ENCODE data around the gene TMEM184B.

Gene TMEM184B

DNA sequence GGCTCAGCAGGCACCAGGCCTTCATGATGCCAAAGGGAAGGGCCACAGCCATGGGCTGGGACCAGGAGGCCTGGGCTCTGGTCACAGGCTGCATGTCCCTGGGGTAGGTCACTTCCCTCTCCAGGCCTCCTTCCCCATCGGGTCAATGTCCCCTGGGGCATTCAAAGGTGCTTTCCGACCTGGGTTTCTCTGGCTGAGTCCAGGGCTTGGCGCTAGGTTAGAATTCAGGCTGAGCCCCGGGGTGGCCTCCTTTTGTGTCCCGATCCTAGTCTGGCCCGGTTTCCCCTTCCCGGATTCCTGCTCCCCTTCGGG is 58.9 kb downstream of the TMEM184B start:
- no peak for DNase-seq (ENCODE audit: extremely low read depth, low read depth)
- TF ChIP-seq, protein P1, sequence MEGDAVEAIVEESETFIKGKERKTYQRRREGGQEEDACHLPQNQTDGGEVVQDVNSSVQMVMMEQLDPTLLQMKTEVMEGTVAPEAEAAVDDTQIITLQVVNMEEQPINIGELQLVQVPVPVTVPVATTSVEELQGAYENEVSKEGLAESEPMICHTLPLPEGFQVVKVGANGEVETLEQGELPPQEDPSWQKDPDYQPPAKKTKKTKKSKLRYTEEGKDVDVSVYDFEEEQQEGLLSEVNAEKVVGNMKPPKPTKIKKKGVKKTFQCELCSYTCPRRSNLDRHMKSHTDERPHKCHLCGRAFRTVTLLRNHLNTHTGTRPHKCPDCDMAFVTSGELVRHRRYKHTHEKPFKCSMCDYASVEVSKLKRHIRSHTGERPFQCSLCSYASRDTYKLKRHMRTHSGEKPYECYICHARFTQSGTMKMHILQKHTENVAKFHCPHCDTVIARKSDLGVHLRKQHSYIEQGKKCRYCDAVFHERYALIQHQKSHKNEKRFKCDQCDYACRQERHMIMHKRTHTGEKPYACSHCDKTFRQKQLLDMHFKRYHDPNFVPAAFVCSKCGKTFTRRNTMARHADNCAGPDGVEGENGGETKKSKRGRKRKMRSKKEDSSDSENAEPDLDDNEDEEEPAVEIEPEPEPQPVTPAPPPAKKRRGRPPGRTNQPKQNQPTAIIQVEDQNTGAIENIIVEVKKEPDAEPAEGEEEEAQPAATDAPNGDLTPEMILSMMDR (IDR thresholded peaks at IDR 0.05; ENCODE audit: low read depth, low read length), result no peak

DNA sequence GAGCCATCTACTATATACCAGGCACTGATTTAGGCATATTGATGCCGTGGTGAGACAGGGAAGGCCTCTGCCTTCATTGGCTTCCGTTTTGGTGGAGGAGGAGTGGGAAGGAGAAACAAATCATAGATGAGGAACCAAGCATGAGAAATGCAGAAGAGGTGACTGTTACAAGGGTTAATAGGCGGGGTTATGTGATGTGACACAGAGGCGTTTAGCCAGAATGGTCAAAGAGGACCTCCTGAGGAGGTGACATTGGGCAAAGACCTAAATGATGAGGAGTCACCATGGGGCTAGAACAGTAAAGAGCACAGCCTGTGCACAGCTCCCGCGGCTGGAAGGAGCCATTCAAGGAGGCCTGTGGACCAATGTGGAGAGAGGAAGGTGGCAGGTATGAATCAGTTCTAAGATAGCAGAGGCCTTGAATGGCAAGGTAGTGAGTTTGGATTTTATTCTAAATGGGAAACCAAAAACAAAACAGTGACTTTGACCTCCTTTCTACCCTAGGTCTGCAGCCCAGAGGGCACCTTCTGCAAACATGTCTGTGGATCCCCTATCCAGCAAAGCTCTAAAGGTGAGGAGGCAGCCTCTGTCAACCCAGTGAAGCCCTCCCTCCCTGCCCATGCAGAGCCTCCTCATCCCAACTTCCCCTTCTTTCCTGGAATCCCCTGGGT is 59.4 kb downstream of the TMEM184B start:
- DNase-seq (ENCODE audit: extremely low read depth, low read depth), result no peak
- TF ChIP-seq, protein P1 (IDR thresholded peaks at IDR 0.05; ENCODE audit: low read depth, low read length), result no peak

DNA sequence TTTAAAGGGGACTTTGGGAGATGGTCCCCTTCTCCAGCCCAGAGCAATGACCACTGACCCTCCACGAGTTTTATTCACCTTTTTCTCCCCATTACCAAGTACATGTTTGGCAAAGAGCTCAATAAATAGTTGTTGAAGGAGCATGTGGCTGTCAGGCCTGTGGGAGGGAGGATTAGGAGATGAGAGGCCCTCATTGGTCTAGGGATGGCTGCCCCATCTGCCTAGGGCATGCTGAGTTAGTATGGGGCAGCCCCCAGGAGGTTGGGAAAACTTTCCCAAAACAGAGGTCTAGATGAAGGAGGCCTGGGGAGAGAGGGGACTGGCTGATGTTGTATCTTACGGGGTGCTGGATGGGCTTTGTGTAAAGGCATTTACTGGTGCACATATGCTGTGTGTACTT is 60.4 kb downstream of the TMEM184B start:
- no peak for DNase-seq (ENCODE audit: extremely low read depth, low read depth)

DNA sequence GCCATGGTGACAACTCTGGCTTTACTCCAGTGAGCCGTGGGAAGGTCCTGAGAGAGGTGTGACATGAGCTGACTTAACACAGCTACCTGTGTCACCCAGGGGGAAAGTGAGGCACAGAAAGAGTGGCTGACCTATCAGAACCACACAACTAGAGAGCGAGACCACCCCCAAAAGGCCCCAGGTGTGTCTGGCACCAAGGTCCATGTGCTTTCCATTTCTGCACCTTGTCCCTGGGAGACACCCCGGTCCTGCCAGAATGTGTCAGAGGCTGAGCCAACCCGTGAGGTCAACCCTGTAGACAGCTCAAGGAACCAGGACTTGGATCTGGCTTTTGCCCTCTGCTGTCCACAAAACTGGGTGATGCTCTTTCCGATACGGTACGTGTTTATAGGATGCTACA is 61.3 kb downstream of the TMEM184B start:
- no peak for DNase-seq (ENCODE audit: extremely low read depth, low read depth)
- TF ChIP-seq, protein P1 (IDR thresholded peaks at IDR 0.05; ENCODE audit: low read depth, low read length), result no peak

More for the DNA sequence above, 60.4 kb downstream of the TMEM184B start:
- TF ChIP-seq, protein P1 (IDR thresholded peaks at IDR 0.05; ENCODE audit: low read depth, low read length), result no peak

GRCh38 chr22:38208551-38208968 is 64.2 kb downstream of the TMEM184B start:
- no peak for DNase-seq (ENCODE audit: extremely low read depth, low read depth)
- TF ChIP-seq, protein P1 (IDR thresholded peaks at IDR 0.05; ENCODE audit: low read depth, low read length), result no peak

DNA sequence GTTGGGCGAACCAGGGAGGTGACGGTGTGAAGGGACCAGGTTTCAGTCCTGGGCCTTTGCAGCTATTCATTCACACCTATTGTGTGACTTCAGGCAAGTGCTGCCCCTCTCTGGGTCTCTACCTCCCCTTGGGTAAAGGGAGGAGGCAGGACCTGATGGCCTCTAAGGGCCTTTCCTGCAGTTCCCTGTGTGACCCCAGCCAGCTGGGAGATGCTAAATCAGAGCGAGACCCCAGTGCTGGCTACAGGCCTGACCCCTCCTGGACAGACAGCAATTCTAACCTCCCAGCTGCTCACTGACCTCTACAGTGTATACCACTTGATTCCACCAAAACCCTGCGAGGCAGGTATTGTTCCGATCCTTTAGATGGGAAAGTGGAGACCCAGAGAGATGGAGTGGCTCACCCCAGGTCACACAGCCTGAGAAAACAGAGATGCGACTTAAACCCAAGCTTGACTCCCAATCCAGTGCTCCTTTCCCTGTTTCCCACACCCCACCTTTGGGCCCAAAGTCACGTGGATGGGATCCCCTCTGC is 64.8 kb downstream of the TMEM184B start:
- TF ChIP-seq, protein P1 (IDR thresholded peaks at IDR 0.05; ENCODE audit: low read depth, low read length), result no peak
- no peak for DNase-seq (ENCODE audit: extremely low read depth, low read depth)

DNA sequence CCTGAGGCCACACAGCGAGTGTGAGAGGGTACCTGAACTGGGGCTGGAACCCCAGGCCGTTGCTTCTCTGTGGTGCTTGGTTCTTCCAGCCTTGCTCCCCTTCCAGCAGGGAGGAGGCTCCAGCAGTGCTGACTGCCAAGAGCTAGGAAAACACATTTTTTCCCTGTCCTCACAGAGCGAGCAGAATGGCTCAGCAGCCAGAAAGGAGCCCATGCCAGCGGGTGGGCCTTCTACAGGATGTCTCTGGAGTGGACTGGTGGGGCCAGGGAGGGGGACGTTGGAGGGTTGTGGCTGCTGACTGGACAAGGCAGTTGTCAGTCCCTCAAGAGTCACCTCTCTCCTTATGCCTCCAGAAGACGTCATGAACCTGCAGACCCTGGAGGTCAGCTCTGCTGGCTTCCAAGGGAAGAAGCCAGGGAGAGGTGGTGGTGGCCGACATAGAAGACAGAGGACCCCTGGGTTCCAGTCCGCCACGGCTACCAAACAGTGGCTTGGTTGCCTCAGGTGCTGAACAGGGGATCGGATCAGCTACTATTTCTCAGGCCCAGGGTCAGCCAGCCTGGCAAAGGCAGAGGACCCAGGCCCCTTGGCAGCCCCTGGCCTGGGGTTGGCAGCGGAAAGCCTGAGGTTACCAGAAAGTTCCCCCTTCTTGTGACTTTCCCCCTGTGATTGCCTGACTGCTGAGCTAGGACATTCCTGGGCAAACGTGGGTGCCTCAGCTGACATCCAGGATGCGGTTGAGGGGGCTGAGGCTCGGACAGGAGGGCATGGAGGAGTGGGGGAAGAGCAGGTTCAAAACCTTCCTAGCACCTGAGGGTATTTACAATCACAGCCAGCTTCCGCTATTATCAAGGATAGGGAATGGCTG is 67.3 kb downstream of the TMEM184B start:
- peak; percentile 68 for DNase-seq (ENCODE audit: extremely low read depth, low read depth)
- TF ChIP-seq, protein P1 (IDR thresholded peaks at IDR 0.05; ENCODE audit: low read depth, low read length), result no peak
